Left ventricle myocardium inferior (tissue), 1 donor: ENCODE results near the gene DUT. TPM values are rescaled to one million over a fixed set of nuclear protein-coding genes. Genes with fewer than 3 reads are reported as not detected.

Experiments
- DNase-seq: peaks from one replicate; pipeline ENCODE4 v3.0.0-alpha.2; 2020
- H3K27ac ChIP-seq: fragments of 200-600 bp; replicated peaks from 2 replicates; pipeline ENCODE4 v1.8.0; 2021
- H3K27me3 ChIP-seq: fragments of 200-600 bp; 2 replicates; pipeline ENCODE4 v1.8.0; 2021; ENCODE audit warnings: low read depth
- H3K36me3 ChIP-seq: fragments of 200-600 bp; 2 replicates; pipeline ENCODE4 v1.8.0; 2021
- H3K4me1 ChIP-seq: fragments of 200-600 bp; 2 replicates; pipeline ENCODE4 v1.8.0; 2021
- H3K4me3 ChIP-seq: fragments of 200-600 bp; 2 replicates; pipeline ENCODE4 v1.8.0; 2021; ENCODE audit warnings: mild to moderate bottlenecking, moderate library complexity
- H3K9me3 ChIP-seq: fragments of 200-600 bp; replicated peaks from 2 replicates; pipeline ENCODE4 v1.8.0; 2021
- intact Hi-C: fragments of 100-400 bp; cut with micrococcal nuclease; formaldehyde crosslinking; loops from one replicate; pipeline ENCODE4 v1.11.0; 2022
- total RNA-seq: library from RNA; stranded (reverse); fragmentation: NEBNext Ultra II Directional; extraction: Animal tissue kit (Norgen Biotek cat#: 25700); gene quantifications from one replicate; pipeline ENCODE4 v1.2.1, GENCODE V29; 2021
- TF ChIP-seq, protein P1 (sequence below): fragments of 200-600 bp; IDR thresholded peaks from 2 replicates; pipeline ENCODE4 v1.8.0; 2021; ENCODE audit warnings: antibody characterized with exemption, mild to moderate bottlenecking, borderline replicate concordance
- donor health status: DM: no; HTN: yes; CAD: no; lungs with severe emphysema.

The DUT gene
- total RNA-seq, 1 donor from 2014 or later = 78.5 TPM

DNA sequence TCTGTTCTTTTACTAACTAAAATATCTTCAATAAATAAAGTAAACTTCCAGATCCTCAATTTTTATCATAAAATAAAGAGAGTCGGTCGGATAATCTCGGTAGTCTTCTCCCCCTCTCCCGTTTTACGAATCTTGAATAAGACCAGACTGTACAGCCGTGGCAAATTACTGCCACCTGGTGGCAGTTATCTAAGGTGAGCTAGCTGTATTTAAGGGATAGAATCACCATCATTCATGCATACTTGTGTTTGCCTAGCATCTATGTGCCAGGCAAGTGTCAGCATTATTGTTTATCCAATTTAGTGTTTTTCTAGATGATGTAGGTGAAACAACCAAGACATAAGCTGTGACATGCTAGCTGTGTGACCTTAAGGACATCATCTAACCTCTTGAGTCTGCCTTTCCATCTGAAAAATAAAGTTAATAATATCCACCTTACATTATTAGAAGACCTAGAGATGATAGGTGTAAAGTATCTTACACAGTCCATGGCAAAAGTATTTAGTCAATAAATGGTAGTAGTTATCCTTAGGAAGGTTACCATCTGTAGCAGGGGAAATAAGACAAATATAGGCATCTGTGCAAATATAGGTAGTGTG is 21.3 kb downstream of the DUT start:
- Histone ChIP-seq H3K27me3 (no peaks in the 10 kb centered on the region), H3K9me3 (no peaks in the 10 kb centered on the region), H3K4me3 (no peak overlapping the region), H3K36me3 (no peaks in the 10 kb centered on the region), H3K4me1 (no peaks in the 10 kb centered on the region), H3K27ac (no peak overlapping the region)
- TF ChIP-seq, protein P1, sequence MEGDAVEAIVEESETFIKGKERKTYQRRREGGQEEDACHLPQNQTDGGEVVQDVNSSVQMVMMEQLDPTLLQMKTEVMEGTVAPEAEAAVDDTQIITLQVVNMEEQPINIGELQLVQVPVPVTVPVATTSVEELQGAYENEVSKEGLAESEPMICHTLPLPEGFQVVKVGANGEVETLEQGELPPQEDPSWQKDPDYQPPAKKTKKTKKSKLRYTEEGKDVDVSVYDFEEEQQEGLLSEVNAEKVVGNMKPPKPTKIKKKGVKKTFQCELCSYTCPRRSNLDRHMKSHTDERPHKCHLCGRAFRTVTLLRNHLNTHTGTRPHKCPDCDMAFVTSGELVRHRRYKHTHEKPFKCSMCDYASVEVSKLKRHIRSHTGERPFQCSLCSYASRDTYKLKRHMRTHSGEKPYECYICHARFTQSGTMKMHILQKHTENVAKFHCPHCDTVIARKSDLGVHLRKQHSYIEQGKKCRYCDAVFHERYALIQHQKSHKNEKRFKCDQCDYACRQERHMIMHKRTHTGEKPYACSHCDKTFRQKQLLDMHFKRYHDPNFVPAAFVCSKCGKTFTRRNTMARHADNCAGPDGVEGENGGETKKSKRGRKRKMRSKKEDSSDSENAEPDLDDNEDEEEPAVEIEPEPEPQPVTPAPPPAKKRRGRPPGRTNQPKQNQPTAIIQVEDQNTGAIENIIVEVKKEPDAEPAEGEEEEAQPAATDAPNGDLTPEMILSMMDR = peak; percentile 86
- intact Hi-C loops = loop anchor here (10.0 kb wide), 2 partner anchors 122 to 452 kb away; no protein-coding TSS in a partner anchor
- no peak for DNase-seq

DNA sequence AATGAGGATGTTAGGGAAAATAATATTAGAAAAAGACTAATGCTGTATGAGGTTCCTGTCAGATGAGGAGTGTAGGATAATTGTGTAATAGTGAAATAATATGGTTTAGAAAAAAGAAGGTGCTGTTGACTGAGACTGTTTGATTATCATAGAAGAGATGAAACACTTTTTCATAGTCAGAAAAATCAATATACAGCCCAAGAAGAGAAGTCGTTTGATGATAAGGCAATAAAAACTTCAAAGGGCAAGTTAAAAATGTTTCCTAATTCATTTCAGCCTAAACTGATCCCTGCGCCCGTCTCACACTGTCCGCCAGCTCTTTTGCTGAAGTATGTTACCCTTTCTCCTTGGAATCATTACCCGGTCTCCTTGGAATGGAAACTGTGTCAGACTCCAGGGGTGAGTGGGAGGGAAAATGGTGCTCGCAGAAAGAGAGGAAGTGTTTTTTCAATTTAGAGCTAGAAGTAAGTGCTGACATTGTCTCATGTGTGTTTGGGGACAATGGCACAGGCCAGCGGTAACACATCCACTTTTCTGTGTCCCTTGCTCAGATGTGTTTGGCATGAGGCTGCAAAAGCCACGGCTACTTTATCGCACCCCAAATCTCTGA is 23.6 kb downstream of the DUT start:
- DNase-seq = no peak
- Histone ChIP-seq H3K4me1 (peaks cover 14% of the 10 kb centered on the region), H3K27ac (no peak overlapping the region), H3K4me3 (no peak overlapping the region), H3K9me3 (no peaks in the 10 kb centered on the region), H3K27me3 (no peaks in the 10 kb centered on the region), H3K36me3 (no peaks in the 10 kb centered on the region)
- TF ChIP-seq, protein P1 = no peak
- intact Hi-C loops = loop anchor here (10.0 kb wide), 2 partner anchors 120 to 450 kb away; no protein-coding TSS in a partner anchor

DNA sequence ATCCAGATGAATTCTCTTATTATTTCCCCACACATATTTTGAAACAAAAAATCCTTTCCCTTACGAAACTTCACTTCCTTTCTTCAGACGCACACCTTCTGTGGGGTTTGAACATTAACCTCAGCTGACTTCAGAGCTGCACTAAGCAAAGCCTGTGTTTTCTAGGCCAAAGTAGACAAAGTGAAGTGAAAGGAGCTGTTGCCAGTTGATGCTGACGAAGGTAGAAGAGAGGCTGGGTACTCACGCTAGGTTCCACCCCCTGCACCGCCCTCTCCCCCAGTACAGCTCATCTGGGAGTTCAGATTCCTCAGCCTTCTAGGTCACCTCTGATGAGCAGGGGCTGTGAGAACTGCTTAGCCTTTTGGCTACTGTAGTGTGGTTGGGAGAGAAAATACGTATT is 24.1 kb downstream of the DUT start:
- no peak for DNase-seq
- Histone ChIP-seq H3K27me3 (no peaks in the 10 kb centered on the region), H3K36me3 (no peaks in the 10 kb centered on the region), H3K4me3 (no peak overlapping the region), H3K9me3 (no peaks in the 10 kb centered on the region), H3K27ac (no peak overlapping the region), H3K4me1 (peaks cover 14% of the 10 kb centered on the region)
- intact Hi-C loops = loop anchor here (10.0 kb wide), 2 partner anchors 119 to 449 kb away; no protein-coding TSS in a partner anchor
- TF ChIP-seq, protein P1 = no peak

DNA sequence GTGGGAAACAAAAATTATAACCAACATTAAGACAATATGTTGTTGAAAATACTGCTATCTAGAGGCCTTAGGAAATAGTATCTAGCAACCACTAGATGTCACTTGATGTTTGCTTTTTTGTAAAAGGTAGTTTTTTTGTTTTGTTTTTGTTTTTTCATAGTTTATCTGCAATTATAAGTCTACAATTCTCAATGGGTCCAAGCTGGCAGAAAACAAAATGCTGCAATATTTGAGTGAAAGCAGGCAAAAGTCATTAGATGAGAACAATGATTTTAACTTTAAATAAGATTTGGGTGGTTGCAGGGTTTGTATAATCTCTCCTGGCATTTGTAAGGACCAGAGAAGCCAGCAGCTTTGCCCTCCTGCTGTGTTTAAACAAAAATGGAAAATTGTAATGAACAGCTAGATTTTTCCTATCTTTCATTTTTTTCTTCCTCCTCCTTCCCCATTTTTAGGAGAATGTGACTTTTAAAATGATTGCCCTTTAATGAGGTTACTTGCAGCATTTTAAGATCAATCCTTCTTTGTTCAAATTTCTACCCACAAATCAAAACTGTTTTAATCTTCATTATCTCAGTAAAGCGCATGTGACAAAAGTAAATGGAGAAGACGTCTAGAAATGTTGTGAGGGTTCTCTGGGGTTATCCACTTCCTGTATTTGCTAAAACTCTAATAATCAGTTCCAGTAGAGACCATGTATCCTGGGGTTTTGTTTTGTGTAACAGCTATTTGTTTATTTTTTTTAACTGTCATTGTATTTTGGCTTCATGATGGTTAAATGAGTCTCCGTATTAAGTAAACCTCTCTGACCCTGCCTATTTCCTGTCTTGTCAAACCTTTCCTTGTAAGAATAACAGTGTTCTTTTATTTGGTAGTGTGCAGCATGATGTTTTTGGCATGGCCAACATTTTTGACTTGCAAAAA is 27.3 kb downstream of the DUT start:
- TF ChIP-seq, protein P1 = peak; percentile 70
- Histone ChIP-seq H3K4me3 (no peak overlapping the region), H3K27me3 (no peaks in the 10 kb centered on the region), H3K4me1 (peaks cover 14% of the 10 kb centered on the region), H3K9me3 (no peaks in the 10 kb centered on the region), H3K36me3 (no peaks in the 10 kb centered on the region), H3K27ac (peak overlapping the region; percentile 64)
- intact Hi-C loops = loop anchor here (10.0 kb wide), 2 partner anchors 116 to 446 kb away; no protein-coding TSS in a partner anchor
- DNase-seq = no peak

DNA sequence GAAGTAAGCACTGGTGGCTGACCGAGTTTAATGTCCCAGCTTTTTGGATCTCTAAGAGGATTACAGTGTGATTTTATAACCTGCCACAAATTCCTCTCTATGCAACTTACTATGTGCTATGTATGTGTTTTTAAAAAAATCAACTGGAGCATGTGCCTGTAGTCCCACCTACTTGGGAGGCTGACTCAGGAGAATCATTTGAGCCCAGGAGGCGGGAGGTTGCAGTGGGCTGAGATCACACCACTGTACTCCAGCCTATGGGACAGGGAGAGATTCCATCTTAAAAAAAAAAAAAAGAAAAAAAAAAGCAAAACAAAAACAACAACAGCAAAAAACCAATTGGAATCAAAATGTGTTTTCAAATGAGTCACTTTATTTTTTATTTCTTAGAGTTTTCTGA is 29.6 kb downstream of the DUT start:
- H3K36me3 ChIP-seq = no peaks in the 10 kb centered on the region
- intact Hi-C loops = no loop called here

More for the DNA sequence above, 29.6 kb downstream of the DUT start:
- Histone ChIP-seq H3K9me3 (no peaks in the 10 kb centered on the region), H3K4me3 (no peak overlapping the region), H3K27me3 (no peaks in the 10 kb centered on the region), H3K27ac (no peak overlapping the region), H3K4me1 (peaks cover 14% of the 10 kb centered on the region)
- DNase-seq = no peak
- TF ChIP-seq, protein P1 = no peak
